Measurements from ENCODE around the gene OR5F1.

Gene OR5F1

GRCh38 chr11:55994525-55994924 lies at the start of gene OR5F1:
Gene OR5F1 (minus strand): TSS chr11:55994625. CDS start chr11:55994625, 0 bp downstream.
- no peak for FAIRE-seq

- FAIRE-seq: no peak
These were observed 32.9 kb upstream of the OR5F1 start, which contains the start of gene OR5AS1 for GRCh38 chr11:56027354-56027753. Gene OR5AS1 (plus strand): TSS chr11:56027654. CDS start chr11:56030419, 2,765 bp downstream.

GRCh38 chr11:56013805-56014204 lies 19.4 kb upstream of the OR5F1 start:
- no peak for FAIRE-seq

- FAIRE-seq: no peak
These were observed 16.3 kb upstream of the OR5F1 start for GRCh38 chr11:56010716-56011115.

GRCh38 chr11:55970935-55971334 lies 23.5 kb downstream of the OR5F1 start:
- no peak for FAIRE-seq

- no peak for FAIRE-seq
These were observed 24.6 kb downstream of the OR5F1 start, which contains the start of gene OR10AG1 for GRCh38 chr11:55969845-55970244. Gene OR10AG1 (minus strand): TSS chr11:55969945. CDS start chr11:55969907, 38 bp downstream.

GRCh38 chr11:55967914-55968313 lies 26.5 kb downstream of the OR5F1 start:
- FAIRE-seq: no peak

- FAIRE-seq: no peak
These were observed 28.0 kb downstream of the OR5F1 start for GRCh38 chr11:55966391-55966790.

- FAIRE-seq: no peak
These were observed 37.9 kb downstream of the OR5F1 start for GRCh38 chr11:55956521-55956920.

- FAIRE-seq: no peak
These were observed 45.1 kb downstream of the OR5F1 start for GRCh38 chr11:55949330-55949729.
